AG04450 (cell line): ENCODE data around the gene SLC5A9. TPM values are rescaled to one million over a fixed set of nuclear protein-coding genes. Genes with fewer than 3 reads are reported as not detected.

Experiments used
- CTCF ChIA-PET: fragments of 300-600, 350-600 bp; formaldehyde crosslinking; extraction: SDS; loops from one replicate; lab custom pipeline; 2022; ENCODE audit warnings: antibody characterized with exemption, inconsistent platforms; lab: Charles Lee
- POLR2A ChIA-PET: fragments of 350-600 bp; formaldehyde crosslinking; extraction: SDS; loops from one replicate; lab custom pipeline; 2021; ENCODE audit warnings: antibody characterized with exemption, inconsistent platforms; lab: Yijun Ruan, JAX
- DNase-seq: peaks from one replicate; pipeline ENCODE4 v3.0.0-alpha.2; 2011; ENCODE audit warnings: low read depth, low spot score
- H3K27ac ChIP-seq: one replicate; pipeline ENCODE4 v1.5.1; 2012; ENCODE audit warnings: low read depth, low read length, control low read depth
- H3K27me3 ChIP-seq: one replicate; pipeline ENCODE4 v1.6.0; 2012; ENCODE audit warnings: low read length; ENCODE audit not compliant: control insufficient read depth, insufficient read depth
- H3K4me3 ChIP-seq: 2 replicates; pipeline ENCODE4 v1.5.1; 2011; ENCODE audit warnings: mild to moderate bottlenecking, low read depth, low read length, control low read depth
- H3K9me3 ChIP-seq: 2 replicates; pipeline ENCODE4 v1.5.1; 2012; ENCODE audit warnings: low read length; ENCODE audit not compliant: control insufficient read depth, insufficient read depth
- polyA plus RNA-seq: library from polyadenylated mRNA; depleted of rRNA; stranded (reverse); fragments of >200 nt; gene quantifications from 2 replicates; pipeline ENCODE4 v1.2.3, GENCODE V29; 2011
- TF ChIP-seq, protein P1 (sequence below): IDR thresholded peaks from 2 replicates; pipeline ENCODE4 v1.5.1; 2011; ENCODE audit warnings: low read depth, low read length, control low read depth, inconsistent platforms

Gene SLC5A9
- polyA plus RNA-seq, 1 experiment = not detected

DNA sequence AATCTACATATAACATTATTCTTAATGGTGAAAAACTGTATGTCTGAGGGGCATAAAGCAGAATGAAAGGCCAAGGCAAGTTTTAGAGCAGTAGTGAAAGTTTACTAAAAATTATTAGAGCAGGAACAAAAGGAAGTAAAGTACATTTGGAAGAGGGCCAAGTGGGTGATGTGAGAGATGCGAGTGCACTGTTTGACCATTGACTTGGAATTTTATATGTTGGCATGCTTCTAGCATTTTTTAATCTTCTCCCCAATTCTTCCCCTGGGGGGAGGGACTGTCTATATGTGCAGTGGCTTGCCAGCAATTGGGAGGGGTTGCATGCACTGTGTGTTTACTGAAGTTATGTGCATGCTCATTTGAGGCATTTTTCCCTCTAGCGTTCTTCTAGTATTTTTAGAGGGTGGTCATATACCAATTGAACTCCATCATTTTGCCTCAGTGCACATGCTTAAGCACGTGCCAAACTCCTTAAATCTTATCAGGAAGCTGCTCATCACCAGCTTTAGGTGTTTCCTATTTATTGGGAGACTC, 36.1 kb upstream of the SLC5A9 start:
- H3K9me3 ChIP-seq = peaks cover 3% of the 10 kb centered on the region; the same call in 1 of the 2 replicates
- H3K4me3 ChIP-seq = no peak overlapping the region
- H3K27ac ChIP-seq = no peak overlapping the region
- CTCF ChIA-PET = interaction anchor here (0.6 kb wide), 1 partner anchor 797 kb away, joined by 3 read pairs; no protein-coding TSS in a partner anchor
- TF ChIP-seq, protein P1, sequence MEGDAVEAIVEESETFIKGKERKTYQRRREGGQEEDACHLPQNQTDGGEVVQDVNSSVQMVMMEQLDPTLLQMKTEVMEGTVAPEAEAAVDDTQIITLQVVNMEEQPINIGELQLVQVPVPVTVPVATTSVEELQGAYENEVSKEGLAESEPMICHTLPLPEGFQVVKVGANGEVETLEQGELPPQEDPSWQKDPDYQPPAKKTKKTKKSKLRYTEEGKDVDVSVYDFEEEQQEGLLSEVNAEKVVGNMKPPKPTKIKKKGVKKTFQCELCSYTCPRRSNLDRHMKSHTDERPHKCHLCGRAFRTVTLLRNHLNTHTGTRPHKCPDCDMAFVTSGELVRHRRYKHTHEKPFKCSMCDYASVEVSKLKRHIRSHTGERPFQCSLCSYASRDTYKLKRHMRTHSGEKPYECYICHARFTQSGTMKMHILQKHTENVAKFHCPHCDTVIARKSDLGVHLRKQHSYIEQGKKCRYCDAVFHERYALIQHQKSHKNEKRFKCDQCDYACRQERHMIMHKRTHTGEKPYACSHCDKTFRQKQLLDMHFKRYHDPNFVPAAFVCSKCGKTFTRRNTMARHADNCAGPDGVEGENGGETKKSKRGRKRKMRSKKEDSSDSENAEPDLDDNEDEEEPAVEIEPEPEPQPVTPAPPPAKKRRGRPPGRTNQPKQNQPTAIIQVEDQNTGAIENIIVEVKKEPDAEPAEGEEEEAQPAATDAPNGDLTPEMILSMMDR = no peak
- POLR2A ChIA-PET = no interaction called here
- no peak for DNase-seq
- no peaks in the 10 kb centered on the region for H3K27me3 ChIP-seq

DNA sequence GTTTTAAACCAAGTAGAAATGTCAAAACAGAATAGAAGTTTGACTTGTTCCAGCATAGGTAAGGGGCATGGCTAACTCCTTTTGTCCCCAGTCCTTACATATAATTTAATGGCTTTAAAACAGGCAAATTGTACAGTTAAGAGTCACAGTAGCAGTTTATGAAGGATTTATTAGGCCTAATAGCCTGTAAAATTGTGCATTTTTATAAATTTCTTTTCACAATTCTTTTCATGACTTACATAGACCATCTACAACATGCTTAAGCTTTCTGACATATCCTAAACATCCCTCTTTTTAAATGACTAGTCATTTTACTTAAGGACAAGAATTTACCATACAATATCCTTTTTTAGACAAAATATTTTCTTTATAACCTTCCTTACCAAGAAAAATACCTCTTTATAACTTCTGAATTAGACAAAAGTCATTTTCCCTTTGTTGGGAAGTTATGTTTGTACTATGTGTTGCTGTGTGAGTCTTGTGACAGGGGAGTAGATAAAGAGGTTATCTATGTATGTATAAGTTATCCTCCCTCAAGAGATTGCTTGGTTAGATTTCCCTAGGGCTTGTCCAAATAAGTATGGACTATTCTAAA, 34.5 kb upstream of the SLC5A9 start:
- H3K27ac ChIP-seq = no peak overlapping the region
- peaks cover 8% of the 10 kb centered on the region for H3K9me3 ChIP-seq
- DNase-seq = no peak
- H3K4me3 ChIP-seq = no peak overlapping the region
- ChIA-PET CTCF (no interaction called here), POLR2A (no interaction called here)
- TF ChIP-seq, protein P1 = no peak
- no peaks in the 10 kb centered on the region for H3K27me3 ChIP-seq

DNA sequence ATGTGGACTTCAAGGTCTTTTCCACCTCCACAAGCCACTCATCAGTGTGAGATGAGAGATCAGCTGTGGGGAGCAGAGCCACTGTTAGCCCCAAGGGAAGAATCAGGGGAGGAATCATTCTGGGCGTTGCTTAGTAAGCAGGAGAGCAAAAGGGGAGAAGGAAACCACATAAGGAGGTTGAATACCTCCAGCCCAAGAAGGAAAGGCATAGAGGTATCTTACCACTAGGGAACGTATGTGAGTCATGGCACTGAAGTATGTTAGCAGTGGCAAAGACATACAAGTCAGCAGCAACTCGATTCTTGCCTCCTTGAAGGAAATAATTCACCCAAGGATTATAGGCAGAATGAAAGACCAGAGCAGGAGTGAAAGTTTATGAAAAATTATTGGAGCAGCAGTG, 31.6 kb upstream of the SLC5A9 start:
- Histone ChIP-seq H3K9me3 (peaks cover 8% of the 10 kb centered on the region), H3K4me3 (no peak overlapping the region), H3K27ac (no peak overlapping the region), H3K27me3 (no peaks in the 10 kb centered on the region)
- ChIA-PET POLR2A (no interaction called here), CTCF (no interaction called here)
- DNase-seq = no peak
- TF ChIP-seq, protein P1 = no peak

DNA sequence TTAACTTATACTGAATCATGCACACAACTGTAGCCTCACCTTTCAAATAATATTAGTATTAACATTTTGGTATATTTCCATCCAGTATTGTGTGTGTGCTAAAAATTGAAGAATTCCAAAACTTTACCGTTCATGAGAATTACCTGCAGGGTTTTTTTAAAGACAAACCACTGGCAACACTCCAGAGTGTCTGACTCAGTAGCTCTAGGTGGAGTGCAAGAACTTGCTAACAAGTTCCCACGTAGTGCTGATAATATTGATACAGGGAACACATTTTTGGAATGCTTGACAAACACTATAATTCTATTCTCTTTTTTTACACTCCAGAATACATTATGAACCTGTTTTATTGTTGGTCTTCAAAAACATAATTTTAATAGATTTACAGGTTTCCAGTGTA, 27.7 kb upstream of the SLC5A9 start:
- peaks cover 4% of the 10 kb centered on the region; the same call in 1 of the 2 replicates for H3K9me3 ChIP-seq
- no peak for DNase-seq
- CTCF ChIA-PET = interaction anchor here (1.0 to 1.1 kb wide), 2 partner anchors 84 to 86 kb away, joined by 3 to 5 read pairs; no protein-coding TSS in a partner anchor

DNA sequence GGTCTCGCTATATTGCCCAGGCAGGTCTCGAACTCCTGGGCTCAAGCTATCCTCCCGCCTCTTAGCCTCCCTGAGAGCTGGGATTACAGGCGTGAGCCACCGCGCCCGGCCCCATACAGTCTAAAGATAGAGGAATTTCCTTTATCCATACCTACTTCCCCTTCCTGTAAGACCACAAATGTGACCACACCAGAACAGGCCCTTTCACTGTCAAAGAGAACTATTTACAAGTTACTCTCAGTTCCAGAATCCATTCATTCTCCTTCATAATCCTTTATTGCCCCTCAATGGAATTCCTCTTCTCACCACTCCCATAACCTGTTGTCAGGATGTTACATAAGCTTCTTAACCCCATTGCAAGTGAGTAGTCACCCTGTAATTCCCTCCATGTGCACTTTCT, 26.3 kb upstream of the SLC5A9 start:
- no peak overlapping the region for H3K27ac ChIP-seq
- TF ChIP-seq, protein P1 = no peak
- peaks cover 4% of the 10 kb centered on the region; the same call in 1 of the 2 replicates for H3K9me3 ChIP-seq
- CTCF ChIA-PET = no interaction called here
- POLR2A ChIA-PET = interaction anchor here (0.6 kb wide), 1 partner anchor 52 kb away, joined by 8 read pairs; no protein-coding TSS in a partner anchor
- H3K4me3 ChIP-seq = no peak overlapping the region
- DNase-seq = no peak
- no peaks in the 10 kb centered on the region for H3K27me3 ChIP-seq

More for the DNA sequence above, 27.7 kb upstream of the SLC5A9 start:
- Histone ChIP-seq H3K27ac (no peak overlapping the region), H3K4me3 (no peak overlapping the region), H3K27me3 (no peaks in the 10 kb centered on the region)
- TF ChIP-seq, protein P1 = no peak
- POLR2A ChIA-PET = no interaction called here
